ENCODE results near the gene DKK3.

- TF ChIP-seq YY1 (IDR thresholded peaks at IDR 0.05; ENCODE audit: insufficient read depth, insufficient read length), result no peak
- TF ChIP-seq SUZ12 (IDR thresholded peaks at IDR 0.05; ENCODE audit: extremely low read depth, insufficient read depth, insufficient read length), result no peak
- no peak for TF ChIP-seq ZNF274 (IDR thresholded peaks at IDR 0.05; ENCODE audit: low read depth, low read length)
Measured at GRCh38 chr11:12057299-12057980, 49.0 kb upstream of the DKK3 start.
